Glomerular endothelial cell (primary cell): ENCODE data around the gene HHAT. TPM values are rescaled to one million over a fixed set of nuclear protein-coding genes. Genes with fewer than 3 reads are reported as not detected.

ENCODE experiments used
- DNase-seq: peaks from one replicate; pipeline ENCODE4 v3.0.0-alpha.2; 2011; ENCODE audit warnings: low read depth, low spot score; ENCODE audit errors: extremely low read depth
- total RNA-seq: library from RNA; depleted of rRNA; stranded (reverse); fragments of >200 nt; gene quantifications from 2 replicates; pipeline ENCODE4 v1.2.3, GENCODE V29; 2015

The HHAT gene
- total RNA-seq, 1 donor from 2014 or later = 5.9 TPM

DNA sequence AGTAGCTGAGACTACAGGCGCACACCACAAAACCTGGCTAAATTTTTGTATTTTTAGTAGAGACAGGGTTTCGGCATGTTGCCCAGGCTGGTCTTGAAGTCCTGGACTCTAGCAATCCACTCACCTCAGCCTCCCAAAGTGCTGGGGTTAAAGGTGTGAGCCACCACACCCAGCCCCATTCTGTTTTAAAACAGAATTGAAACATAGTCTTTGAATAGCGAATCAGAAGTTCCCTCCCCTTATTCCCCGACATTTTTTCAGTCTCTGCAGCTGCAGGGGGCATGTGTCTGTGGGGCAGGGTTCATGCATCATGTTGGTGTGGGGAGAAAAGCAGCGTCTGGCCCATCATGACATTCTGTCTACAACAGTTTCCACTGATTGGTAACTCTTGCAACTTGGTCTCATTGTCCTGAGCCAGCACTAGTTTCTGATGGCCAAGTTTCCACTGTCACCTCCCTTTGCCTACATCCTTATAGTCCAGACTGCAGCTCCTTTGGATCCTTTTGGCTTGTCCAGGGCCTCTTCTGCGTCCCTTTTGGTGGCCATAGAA, 15.6 kb upstream of the HHAT start:
- no peak for DNase-seq

DNA sequence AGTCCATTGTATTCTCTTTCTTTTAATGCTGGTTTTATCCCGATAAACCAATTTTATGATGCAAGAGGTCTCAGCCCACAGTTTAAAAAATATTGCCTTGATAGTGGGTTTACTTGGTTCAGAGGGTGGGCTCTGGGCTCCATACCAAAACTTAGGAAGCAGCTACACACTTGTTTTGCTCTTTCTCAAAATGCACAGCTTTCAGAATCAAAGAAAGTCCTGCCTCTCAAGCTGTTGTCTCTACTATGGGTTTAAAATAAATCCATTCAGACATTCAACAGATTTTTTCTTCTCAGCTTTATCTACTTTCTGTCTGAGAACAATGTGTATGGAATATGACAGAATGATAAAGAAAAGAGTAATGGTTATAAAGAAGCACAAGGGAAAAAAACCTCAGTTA, 14.8 kb upstream of the HHAT start:
- DNase-seq = no peak

DNA sequence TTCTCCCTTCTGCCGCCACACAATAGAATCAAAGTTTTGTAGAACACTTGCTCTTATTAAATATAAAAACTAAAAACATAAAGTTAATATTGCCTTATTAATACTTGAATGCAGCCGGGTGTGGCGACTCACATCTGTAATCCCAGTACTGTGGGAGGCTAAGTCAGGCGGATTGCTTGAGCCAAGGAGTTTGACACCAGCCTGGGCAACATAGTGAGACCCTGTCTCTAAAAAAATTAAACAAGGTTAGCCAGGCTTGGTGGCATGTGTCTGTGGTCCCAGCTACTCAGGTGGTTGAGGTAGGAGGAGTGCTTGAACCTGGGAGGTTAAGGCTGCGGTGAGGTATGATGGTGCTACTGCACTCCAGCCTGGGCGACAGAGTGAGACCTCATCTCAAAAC, 13.2 kb upstream of the HHAT start:
- DNase-seq = no peak

DNA sequence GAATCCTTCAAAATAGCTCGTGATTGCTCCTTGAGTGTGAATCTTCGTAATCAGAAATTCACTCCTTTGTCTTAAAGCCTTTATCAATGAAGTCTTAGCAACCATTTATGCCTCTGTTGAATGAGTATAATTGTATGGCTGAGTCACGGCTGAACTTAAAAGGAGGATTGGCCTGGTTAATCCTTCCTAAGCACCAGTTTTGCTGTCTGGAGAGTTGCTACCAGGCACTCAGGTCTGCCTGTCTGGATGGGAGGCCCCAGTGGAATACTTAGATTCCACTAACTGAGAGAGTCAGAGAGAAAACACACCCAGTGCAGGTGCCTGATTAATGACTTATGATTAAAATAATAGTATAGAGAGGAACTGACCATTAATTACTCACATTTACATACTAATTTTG, 7.6 kb upstream of the HHAT start:
- DNase-seq = no peak

DNA sequence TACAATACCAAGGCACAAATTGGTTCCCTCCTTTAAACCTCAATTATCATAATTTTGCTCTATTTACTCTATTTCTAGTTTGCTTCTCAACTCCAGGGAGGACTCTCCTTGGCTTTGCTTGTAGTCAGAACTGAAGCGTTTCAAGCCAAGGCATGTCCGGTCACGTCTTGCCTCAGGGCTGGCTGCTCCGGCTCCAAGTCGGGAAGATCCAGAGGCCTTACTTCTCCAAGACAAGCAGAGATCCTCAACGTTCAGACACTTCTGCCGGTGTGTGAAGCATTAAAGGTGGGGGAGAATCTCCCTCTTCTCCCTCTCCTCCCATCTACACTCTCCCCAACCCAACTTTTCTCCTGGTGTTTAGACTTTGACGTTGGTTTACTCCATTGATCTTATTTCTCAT, 7.2 kb upstream of the HHAT start:
- DNase-seq = no peak

GRCh38 chr1:210323957-210324356, 4.7 kb upstream of the HHAT start:
- DNase-seq = no peak

GRCh38 chr1:210325026-210325670, 3.6 kb upstream of the HHAT start:
- DNase-seq = no peak

DNA sequence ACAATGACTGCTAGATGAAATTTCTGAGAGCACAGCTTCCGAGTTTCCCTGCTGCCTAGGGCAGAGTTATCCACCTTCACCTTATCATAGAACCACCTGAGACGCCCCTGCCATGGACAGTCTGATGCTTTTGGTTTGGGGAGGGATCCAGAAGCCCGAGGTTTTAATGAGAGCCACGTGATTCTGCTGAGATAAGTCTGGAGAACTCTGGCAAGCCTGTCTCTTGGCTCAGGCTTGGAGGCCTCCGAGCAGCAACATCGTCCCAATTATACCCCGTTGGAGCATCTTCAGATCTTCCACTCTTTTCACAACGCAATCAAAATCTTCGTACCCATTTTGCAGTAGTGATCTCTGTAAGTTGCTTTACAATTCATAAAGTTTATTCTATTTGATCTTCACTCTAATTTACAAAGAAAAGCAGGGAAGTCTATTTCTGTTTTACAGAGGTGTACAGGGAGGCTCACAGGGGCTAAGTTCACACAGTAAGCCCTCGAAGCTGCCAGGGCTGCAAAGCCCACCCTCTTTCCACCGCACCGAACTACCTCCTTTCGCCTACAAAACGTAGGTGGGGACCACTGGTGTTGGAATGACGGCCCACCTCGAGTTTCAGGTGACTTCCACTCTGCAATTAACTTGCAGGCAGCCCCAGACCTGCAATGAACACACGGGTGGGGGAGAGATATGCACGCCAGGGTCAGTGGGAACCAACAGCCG, 513 bp upstream of the HHAT start:
- no peak for DNase-seq

DNA sequence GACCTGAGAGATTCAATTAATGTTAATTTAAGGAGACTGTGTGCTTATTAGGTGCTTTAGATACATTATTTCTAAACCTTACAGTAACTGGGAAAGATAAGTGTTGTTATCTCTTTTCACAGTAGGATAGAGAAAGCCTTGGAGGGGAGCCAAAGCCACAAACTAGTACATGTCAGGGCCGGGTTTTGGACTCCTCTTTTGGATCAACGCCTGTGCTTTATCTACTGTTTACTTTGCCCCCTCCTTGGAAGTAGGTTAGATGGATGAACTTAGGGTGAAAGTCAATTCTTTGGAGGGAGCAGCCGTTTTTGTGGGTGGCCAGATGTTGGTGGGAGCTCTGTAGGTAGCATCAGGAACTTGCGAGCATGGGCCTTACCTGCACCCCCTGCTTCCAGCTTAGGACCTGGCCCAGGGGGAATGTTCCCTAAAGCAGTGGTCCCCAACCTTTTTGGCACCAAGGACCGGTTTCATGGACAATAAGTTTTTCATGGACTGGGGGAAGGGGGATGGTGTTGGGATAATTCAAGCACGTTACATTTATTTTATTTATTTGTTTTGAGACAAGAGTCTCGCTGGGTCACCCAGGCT, 1.7 kb downstream of the HHAT start:
- no peak for DNase-seq

- DNase-seq = no peak
Measured at GRCh38 chr1:210332233-210332632, 3.5 kb downstream of the HHAT start.

DNA sequence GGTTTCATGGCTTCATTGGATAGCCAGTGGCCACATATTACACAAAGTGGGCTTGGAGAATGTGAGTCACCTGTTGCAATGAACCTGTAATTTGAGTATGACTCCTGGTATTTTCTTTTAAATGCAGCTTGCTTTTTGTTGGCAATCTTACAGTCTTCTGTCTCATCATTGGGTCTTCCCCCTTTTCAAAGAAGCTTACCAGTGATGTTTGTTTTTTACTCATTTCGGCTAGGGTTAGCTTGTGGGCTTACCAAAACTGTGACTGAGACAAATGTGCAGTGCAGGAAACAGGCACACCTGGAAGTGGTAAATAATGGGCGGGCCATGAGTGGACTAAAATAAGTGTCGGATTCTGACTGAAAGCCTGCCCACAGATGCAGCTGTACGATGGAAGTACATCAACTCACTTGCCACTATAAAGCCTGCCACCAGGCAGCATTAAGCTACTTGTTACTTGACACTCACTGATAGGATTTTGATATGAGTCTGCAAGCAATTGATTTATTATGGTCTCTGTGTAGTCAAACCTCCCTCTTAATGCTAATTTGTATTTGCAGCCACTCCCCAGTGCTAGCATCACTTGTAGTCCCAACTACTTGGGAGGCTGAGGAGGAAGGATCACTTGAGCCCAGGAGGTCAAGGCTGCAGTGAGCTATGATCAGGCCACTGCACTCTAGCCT, 4.2 kb downstream of the HHAT start:
- no peak for DNase-seq

- DNase-seq = no peak
Measured at GRCh38 chr1:210335001-210335400, 6.3 kb downstream of the HHAT start.

DNA sequence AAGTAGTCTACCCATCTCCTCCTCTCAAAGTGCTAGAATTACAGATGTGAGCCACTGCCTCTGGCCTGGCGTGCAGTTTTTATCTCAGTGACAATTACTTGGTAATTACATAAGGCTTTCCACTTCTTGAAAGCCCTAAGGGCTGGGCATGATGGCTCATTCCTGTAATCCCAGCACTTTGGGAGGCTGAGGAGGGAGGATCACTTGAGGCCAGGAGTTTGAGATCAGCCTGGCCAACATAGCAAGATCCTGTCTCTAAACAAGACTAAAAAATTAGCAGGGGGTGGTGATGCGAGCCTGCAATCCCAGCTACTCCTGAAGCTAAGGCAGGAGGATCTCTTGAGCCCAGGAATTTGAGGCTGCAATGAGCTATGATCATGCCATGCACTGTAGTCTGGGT, 7.7 kb downstream of the HHAT start:
- no peak for DNase-seq

GRCh38 chr1:210339500-210339899, 10.8 kb downstream of the HHAT start:
- DNase-seq = no peak

- DNase-seq = no peak
Measured at GRCh38 chr1:210340311-210340710, 11.6 kb downstream of the HHAT start.

GRCh38 chr1:210340841-210341240, 12.1 kb downstream of the HHAT start:
- DNase-seq = no peak

DNA sequence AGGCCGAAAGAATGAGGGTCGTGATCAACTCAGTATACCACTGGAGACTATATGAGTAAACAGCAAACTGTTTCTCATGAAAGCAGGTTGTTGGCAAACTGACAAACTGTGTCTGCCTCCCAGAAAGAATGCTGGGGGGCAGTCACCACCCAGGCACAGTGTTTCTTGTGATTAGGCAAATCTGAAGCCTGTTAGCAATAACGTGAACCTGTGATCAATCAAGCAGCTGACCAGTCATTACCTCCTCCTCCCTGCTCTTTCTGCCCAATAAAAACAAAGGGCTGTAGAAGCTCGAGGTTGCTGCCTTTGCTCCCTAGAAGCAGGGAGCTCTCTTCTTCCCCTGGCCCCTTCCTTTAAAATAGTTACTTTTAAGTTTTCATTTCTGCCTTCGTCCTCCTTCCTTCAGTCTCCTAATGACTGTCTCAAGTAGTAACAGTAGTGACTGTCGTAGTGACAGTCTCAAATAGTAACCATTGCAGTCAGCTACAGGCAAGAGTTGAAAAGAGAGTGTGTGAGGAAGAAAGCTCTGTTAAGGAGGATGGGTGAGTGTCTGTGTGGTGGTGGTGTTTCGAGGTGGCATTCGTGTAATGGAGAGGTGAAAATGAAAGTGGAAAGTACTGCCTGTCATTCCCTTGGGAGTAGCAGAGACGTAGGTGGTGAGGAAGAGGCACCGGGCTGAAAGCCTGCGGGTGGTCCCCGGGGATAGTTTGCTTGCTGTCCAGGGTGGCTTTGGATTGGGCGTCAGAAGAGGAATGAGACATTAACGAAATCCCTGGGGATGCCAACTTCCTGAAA, 14.5 kb downstream of the HHAT start:
- DNase-seq = no peak

- no peak for DNase-seq
Measured at GRCh38 chr1:210344706-210345105, 16.0 kb downstream of the HHAT start.

DNA sequence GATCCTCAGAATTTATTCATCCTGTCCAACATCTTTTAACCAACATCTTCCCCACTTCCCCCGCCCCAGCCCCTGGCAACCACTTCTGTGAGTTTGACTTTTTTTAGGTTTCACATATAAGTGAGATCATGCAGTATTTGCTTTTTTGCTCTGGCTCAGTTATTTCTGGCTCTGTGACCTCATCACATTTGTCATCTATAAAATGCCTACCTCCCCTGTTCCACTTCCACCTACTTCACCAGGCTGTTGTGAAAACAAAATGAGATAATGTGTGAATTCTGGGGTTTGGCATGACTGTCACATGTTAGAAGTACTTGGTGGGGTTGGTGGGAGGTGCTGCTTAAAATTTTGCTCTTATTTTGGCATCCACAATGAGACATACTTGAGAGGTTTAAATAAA, 18.4 kb downstream of the HHAT start:
- no peak for DNase-seq

GRCh38 chr1:210351496-210351895, 22.8 kb downstream of the HHAT start:
- DNase-seq = no peak

- no peak for DNase-seq
Measured at GRCh38 chr1:210352575-210352974, 23.9 kb downstream of the HHAT start.
